ENCODE measurements around the gene TMEM91.

DNA sequence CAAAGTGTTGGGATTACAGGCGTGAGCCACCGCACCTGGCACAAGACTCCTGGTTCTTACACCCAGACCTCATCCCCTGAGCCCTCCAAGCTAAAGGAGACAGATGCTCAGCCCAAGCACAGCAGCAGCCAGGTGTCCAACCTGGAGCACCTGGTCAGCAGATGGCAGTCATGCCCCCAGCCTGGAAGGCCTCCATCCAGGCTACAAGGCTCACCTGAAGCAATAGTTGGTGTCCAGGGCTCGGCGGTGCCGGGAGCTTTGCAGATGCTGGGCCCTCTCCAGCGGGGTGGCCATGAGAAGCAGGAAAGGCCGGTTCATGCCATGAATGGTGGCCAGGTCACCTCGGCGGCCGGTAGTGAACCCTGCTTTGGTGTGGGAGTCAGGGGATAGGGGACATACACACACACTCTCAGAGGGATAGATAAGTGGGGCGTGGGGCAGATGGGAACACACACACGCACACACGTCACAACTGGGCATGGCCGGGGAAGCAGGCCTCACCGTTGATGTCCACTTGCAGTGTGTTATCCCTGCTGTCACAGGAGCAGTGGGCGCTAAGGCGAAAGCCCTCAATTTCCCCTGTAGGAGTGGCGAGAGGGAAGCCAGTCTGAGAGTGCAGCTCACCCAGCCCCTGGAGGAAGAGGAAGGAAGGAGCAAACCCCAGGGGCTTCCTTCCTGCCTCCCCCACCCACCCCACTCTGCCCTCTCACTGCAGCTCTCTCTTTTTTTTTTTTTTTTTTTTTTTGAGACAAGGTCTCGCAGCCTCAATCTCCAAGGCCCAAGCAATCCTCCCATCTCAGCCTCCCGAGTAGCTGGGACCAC is 34.5 kb upstream of the TMEM91 start:
- TF ChIP-seq MAZ (IDR thresholded peaks at IDR 0.05; ENCODE audit: borderline replicate concordance, low read depth, low read length): no peak
- no peak for TF ChIP-seq CTCF (conservative IDR thresholded peaks at IDR 0.05; ENCODE audit: low read depth, low read length)
- no peak for TF ChIP-seq POLR2A (IDR thresholded peaks at IDR 0.05; ENCODE audit: low read depth, low read length)
- no peak for TF ChIP-seq SMC3 (IDR thresholded peaks at IDR 0.05; ENCODE audit: low read depth, low read length)
- no peak for TF ChIP-seq RFX5 (IDR thresholded peaks at IDR 0.05; ENCODE audit: low read depth, low read length)
